ENCODE results near the gene DNAH14.
"Not testable (repeated sequence)": the region's sequence is repeated elsewhere in the genome, so short reads cannot be mapped to it uniquely, and the experiment has no call there.

DNAH14 gene

DNA sequence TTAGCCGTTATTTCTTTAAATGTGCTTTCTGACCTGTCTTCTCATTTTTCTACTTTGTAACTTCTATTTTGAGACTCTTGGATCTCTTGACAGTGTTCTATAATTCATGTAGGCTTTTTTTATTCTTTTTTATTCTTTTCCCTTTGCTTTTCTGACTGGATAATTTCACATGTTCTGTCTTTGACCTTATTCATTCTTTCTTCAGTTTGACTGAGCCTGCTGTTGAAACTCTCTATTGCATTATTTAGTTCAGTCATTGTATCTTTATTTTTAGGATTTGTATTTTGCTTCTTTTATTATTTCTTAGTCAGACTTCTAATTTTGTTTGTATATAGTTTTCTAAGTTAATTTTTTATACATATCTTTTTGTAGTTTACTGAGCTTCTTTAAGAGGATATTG is 66.1 kb downstream of the DNAH14 start:
- FAIRE-seq = no peak
- no peak for DNase-seq (ENCODE audit: low spot score)

DNA sequence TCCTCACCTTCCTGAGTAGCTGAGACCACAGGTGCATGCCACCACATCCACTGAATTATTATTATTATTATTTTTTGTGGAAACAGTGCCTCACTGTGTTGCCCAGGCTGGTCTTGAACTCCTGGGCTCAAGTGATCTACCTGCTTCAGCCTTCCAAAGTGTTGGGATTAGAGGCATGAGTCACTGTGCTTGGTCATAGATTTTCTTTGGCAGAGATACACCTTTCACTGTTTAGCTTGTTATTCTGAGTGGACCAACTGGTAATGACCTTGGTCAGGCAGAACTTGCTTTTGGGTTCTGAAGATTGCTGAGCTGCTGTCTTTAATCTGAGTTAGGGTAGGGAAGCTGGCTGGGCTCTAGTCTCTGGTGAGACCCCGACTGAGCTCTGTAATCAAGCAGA is 66.8 kb downstream of the DNAH14 start:
- no peak for DNase-seq (ENCODE audit: low spot score)
- FAIRE-seq = no peak

DNA sequence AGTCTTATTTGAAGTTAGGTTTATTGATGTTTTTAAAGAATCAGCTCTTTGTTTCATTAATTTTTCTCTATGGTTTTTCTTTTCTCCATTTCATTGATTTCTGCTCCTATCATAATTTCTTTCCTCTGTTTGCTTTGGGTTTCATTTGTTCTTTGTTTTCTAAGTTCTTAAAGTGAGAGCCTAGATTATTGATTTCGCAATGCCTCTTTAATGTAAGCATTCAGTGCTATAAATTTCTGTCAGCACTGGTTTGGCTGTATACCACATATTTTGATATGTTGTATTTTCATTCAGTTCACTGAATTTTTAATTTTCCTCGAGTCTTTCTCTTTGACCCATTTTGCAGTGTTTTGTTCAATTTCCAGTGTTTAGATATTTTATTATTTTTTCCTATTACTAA is 68.7 kb downstream of the DNAH14 start:
- no peak for FAIRE-seq
- DNase-seq (ENCODE audit: low spot score) = no peak

DNA sequence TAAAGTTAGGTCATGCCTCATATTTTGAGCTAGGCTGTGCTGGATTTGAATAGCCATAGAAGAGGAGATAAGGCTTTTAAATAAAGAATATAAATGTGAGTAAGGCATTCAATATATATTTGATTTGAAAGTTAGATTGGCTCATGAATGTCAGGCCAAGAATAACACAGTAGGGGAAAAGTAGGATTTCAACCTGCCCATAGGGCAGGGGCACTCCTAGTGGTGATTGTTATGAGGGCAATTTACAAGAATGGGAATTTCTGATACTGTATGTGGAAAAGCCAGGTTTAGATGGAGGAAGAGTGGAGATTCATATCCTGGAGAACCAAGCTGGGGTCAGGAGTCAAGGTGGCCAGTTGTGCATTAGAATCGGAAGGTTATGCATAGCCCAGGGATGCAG is 74.9 kb downstream of the DNAH14 start:
- FAIRE-seq (no peak), DNase-seq (ENCODE audit: low spot score) (no peak)

DNA sequence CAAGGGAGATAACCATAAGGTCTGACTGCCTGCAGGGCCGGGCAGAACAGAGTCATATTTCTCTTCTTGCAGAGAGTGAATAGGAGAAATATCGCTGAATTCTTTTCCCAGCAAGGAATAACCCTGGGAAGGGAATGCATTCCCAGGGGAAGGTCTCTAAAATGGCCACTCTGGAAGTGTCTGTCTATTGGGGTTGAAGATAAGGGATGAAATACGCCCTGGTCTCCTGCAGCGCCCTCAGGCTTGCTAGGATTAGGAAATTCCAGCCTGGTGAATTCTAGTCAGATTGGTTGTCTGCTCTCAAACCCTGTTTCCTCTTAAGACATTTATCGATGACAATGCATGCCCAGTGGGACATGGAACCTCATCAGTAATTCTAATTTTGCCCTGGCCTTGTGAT is 76.9 kb downstream of the DNAH14 start:
- not testable (repeated sequence) for DNase-seq (ENCODE audit: low spot score); FAIRE-seq

DNA sequence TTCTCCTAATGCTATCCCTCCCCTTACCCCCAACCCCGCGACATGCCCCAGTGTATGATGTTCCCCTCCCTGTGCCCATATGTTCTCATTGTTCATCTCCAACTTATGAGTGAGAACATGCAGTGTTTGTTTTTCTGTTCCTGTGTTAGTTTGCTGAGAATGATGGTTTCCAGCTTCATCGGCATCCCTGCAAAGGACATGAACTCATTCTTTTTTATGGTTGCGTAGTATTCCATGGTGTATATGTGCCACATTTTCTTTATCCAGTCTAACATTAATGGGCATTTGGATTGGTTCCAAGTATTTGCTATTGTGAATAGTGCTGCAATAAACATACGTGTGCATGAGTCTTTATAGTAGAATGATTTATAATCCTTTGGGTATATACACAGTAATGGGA is 78.6 kb downstream of the DNAH14 start:
- not testable (repeated sequence) for DNase-seq (ENCODE audit: low spot score); FAIRE-seq

DNA sequence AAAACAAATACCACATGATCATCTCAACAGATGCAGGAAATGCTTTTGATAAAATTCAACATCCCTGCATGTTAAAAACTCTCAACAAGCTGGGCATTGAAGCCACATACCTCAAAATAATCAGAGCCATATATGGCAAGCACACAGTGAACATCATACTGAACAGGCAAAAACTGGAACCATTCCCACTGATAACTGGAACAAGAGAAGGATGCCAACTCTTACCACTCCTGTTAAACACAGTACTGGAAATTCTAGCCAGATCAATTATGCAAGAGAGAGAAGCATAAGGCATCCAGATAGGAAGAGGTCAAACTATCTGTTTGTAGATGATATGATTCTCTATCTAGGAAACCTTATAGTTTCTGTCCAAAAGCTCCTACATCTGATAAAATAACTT is 91.6 kb downstream of the DNAH14 start:
- FAIRE-seq = no peak
- DNase-seq (ENCODE audit: low spot score) = no peak

DNA sequence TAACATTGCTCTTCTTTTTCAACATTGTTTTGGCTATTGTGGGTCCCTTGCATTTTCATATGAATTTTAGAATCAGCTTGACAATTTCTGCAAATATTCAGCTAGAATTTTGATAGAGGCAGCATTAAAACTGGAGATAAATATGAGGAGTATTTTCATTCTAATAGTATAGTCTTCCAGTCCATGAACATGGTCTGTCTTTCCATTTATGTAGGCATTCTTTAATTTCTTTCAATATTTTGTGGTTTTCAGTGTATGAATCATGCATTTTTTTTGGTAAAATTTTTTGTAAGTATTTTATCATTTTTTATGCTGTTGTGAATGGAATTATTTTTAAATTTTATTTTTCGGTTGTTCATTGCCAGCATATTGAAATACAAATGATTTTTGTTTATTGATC is 97.2 kb downstream of the DNAH14 start:
- FAIRE-seq (no peak), DNase-seq (ENCODE audit: low spot score) (no peak)

DNA sequence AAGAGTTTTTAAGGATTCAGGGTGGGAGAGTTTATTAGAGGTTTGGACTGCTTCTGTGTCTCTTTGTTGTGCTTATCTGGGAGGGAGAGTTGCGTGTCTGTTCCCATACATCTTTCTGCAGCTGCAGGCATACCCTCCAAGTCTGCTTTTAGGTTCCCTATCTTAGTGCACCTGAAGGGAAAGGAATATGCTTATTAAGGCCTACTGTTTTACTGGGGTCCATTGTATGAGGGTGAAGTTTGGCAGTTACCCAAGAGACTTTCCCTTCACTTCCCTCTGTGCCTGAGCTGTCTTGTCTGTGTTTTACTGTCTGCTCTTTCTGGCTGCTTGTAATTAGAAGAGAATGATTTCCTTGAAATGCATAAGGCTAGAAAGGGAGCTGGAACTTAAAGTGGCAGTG is 107.0 kb downstream of the DNAH14 start:
- FAIRE-seq; DNase-seq (ENCODE audit: low spot score): not testable (repeated sequence)

DNA sequence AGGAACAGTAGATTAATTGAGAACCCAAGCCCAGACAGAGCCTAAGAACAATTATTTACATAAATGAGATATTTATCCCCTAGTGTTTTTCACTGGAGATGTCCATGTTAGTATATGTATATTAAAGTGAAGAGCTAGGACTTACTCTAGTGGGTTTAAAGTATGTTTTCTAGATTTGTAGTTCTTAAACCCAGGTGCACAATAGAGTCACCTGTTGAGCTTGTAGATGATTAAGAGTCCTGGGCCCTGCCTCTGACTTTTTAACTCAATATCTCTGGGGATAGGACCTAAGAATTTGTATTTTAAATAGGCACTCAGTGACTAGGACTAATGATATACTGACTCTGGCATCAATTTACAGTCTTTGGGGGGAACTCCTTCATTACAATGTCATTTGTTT is 112.8 kb downstream of the DNAH14 start:
- no peak for DNase-seq (ENCODE audit: low spot score)
- FAIRE-seq = no peak

DNA sequence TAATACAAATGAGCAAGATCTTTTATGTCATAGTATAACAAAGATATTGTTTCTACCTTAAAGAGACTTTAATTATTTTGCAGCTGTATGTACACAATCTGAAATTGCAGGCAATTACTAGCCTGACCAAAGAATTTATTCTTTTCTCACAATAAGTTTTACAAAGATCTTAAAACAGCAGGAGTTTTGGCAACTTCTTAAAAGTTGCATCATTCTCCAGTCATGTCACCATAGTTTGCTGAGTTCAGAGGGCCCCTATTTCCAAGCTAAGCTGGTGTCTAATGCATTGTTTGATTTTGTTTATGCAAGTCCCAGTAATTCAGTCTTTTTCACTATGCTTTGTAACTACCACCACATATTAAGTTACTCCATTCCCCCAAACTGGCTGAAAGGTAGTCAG is 114.8 kb downstream of the DNAH14 start:
- no peak for FAIRE-seq

DNA sequence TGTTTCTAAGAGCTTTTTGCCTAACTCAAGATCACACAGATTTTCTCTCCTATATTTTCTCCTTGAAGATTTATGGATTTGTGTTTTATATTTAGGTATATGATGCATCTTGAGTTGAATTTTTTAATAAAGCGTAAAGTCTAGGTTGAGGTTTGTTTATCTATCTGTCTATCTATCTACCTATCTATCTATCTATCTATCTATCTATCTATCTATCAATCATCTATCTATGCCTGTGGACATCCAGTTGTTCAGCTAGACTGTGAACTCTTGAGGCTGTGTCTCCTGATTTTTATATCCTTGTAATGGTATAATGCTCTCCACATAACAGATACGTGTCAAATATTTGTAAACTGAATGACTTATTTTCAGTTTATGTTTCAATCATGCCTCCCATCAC is 120.1 kb downstream of the DNAH14 start:
- DNase-seq (ENCODE audit: low spot score) (no peak), FAIRE-seq (no peak)

More for the DNA sequence above, 114.8 kb downstream of the DNAH14 start:
- DNase-seq (ENCODE audit: low spot score) = no peak

DNA sequence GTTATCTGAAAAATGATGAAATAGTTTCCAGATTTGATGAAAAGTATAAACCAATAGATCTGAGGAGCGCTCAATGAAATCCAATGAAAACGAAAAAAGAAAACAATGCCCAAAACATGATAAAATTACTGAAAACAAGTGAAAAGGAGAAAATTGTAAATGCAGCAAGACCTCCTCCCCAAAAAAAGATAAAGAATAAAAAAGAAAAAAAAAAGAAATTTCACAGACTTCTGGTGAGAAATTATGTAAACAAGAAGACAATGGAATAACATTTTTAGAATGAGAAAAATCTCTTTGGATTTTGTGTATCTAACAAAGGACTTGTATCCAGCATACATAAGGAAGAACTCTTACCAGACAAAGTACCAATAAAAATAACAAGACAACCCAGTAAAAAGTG is 134.2 kb downstream of the DNAH14 start:
- FAIRE-seq = no peak
- DNase-seq (ENCODE audit: low spot score) = no peak

DNA sequence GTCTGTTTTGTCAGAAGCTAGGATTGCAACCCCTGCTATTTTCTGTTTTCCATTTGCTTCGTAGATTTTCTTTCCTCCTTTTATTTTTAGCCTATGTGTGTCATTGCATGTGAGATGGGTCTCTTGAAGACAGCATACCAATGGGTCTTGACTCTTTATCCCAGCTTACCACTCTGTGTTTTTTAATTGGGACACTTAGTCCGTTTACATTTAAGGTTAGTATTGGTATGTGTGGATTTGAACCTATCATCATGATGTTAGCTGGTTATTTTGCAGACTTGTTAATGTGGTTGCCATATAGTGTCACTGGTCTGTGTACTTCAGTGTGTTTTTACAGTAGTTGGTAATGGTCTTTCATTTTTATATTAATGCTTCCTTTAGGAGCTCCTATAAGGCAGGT is 141.5 kb downstream of the DNAH14 start:
- DNase-seq (ENCODE audit: low spot score) = no peak
- FAIRE-seq = no peak

DNA sequence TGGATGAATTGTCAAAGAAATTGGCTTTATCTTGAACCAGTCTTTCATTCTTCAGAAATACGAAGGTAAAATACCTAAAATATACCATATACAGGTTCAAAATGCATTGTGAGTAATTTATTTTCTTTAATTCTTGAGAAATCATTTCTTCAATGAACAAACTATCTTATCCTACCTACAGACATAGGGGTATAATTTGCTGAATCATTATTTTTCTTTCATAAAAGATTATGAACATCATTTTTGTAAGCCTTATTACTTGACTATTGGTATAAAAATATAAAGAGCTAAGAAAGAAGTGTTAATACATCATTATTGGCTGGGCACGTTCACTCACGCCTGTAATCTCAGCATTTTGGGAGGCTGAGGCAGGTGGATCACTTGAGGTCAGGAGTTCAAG is 167.7 kb downstream of the DNAH14 start:
- no peak for DNase-seq (ENCODE audit: low spot score)

DNA sequence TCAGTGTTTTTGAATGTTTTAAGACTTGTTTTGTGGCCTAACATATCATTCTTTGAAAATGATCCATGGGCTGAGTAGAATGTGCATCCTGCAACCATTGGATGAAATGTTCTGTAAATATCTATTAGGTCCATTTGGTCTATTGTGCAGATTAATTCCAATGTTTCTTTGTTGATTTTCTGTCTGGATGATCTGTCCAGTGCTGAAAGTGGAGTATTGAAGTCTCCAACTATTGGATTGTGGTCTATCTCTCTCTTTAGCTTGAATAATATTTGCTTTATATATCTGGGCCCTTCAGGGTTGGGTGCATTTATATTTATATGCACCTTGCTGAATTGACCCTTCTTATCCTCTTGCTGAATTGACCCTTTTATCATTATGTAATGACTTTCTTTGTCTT is 181.5 kb downstream of the DNAH14 start:
- FAIRE-seq (no peak), DNase-seq (ENCODE audit: low spot score) (no peak)

More for the DNA sequence above, 167.7 kb downstream of the DNAH14 start:
- FAIRE-seq = no peak

DNA sequence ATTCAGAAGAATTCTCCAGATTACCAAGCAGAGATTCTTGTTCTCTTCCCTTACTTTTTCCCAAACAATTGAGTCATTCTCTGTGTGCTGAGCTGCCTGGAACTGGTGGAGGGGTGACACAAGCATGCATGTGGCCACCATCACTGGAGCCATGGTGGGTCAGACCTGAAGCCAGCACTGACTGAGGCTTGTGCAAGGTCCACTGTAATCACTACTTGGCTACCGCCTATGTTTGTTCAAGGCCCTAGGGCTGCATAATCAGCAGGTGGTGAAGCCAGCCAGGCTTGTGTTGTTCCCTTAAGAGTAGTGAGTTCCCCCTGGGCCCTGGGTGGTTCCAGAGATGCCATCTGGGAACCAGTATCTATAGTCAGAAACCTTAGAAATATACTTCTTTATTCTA is 183.8 kb downstream of the DNAH14 start:
- FAIRE-seq = no peak
- DNase-seq (ENCODE audit: low spot score) = no peak

DNA sequence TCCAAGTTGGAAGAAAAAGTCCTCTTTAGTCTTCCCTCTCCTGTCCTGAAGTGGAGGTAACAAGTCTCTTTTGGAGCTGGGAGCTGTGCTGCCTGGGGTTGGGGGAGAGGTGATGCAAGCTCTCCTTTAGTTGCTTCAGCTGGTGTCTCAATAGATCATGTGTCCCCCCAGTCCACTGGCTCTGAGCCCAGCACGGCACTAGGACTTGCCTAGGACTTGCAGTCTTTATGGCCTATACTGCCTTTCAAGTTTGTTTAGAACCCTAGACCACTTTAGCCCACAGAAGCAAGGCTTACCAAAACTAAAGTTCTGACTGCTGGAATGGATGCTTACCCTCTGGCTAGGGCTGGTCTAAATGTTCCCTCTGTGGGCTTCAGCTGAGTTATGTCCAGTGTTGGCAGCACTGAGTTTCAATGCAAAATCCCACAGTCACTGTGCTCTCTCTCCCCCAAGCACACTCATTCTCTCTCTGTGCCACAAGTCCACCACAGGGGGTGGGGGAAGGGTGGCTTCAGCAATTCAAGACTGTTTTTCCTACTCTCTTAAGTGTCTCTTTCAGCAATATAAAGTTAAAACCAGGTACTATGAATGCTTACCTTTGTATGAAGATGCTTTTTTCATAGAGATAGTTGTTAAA is 185.0 kb downstream of the DNAH14 start:
- DNase-seq (ENCODE audit: low spot score) (no peak), FAIRE-seq (no peak)

DNA sequence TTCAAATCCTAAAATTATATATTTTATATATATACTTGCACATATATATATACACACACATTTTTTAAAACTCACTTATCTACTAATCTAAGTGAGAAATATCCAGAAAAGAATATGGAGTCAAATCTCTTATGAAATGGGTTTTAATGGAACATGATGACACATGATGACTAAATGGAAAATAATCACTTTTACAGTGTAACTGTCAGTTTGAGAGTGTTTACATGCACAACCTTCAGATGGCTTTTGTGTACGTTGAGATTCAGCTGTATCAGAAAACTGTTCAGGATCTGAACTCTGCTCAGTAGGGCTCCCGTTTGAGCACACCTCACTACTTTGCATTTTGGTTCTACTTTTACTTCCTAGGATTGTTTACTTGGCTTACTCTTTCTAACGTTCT is 189.8 kb downstream of the DNAH14 start:
- no peak for FAIRE-seq
- DNase-seq (ENCODE audit: low spot score) = no peak

DNA sequence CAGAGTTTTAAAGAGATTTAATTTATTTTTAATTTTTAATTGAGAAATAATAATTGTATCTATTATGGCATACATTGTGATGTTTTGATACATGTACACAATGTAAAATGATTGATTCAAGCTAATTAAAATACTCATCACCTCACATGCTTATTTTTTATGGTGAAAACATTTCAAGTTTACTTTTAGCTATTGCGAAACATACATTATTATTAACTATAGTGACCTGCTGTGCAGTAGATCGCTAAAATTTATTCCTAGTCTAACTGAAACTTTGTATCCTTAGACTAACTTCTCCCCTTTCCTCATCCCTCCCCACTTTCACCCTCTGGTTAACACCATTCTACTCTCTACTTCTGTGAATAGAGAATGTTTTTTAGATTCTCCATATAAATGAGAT is 191.6 kb downstream of the DNAH14 start:
- DNase-seq (ENCODE audit: low spot score) = no peak
- FAIRE-seq = peak; percentile 30

DNA sequence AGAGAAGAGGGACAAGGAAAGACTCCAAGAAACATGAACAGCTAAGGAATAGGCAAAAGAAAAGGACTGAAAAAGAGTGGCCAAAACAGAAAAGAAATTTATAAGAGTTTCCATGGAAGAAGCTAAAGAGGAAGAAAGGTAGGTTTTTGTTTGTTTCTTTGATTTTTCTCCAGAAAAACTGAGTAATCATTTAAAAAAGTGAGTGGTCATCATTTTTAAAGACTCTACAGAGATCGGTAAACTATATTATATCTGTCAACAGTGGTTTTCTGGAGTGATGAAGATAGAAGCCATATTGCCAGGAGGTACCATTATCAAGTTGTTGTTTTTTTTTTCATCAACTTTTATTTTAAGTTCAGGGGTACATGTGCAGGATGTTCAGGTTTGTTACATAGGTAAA is 202.4 kb downstream of the DNAH14 start:
- DNase-seq (ENCODE audit: low spot score) = no peak

DNA sequence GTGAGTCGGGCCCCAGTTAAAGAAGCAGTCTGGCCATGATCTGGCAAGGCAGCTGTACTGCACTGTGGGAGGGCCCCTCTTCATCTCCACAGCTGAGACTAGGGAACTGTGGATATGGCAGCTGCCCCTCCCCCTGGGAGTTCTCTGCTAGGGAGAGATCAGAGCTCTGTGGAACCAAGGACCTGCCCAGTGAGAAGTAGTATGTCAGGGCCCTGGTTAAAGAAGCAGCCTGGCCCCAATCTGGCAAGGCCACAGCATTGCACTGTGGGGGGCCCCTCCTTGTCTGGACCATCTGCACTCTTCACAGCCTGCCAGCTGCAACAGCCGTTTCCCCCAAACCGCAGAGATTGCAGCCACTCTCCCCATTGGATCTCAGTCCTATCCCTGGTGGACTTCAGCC is 208.5 kb downstream of the DNAH14 start:
- DNase-seq (ENCODE audit: low spot score) (no peak), FAIRE-seq (no peak)

More for the DNA sequence above, 202.4 kb downstream of the DNAH14 start:
- no peak for FAIRE-seq

DNA sequence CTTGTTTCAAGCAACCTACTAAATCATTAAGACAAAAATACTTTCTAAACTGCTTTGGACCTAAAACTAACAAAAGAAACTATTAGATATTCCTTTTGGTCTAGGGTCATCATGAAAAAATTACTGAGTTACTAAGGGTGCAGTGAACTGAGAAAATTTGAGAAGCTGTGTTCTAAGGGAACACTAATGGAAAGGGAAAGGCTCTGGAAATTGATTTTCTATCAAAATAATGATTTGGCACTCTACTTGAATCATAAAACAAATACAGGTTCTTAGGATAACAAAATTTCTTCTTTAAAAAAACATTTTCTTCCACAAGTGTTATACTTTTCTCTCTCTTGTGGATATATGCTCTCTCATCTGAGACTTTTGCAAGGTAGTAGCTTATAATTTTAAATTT is 213.5 kb downstream of the DNAH14 start:
- DNase-seq (ENCODE audit: low spot score) (no peak), FAIRE-seq (no peak)

DNA sequence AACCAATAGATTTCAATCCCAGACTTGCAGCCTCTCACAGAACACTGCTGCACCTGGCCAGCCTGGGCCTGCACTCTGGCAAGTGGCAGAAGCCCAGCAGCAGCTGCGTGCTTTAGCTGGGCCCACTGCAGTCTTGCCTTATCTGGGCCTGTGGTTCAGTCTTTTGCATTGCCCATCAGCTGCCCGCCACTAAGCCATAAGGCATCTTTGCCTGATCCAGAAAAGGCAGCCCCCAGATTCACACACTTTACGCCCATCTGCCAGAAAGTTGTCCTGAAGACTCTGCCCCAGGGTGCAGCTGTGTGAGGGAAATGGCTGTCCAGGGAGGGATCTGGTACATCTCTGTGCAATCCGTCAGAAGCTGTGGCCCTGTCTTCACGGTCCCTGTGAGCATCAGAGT is 217.0 kb downstream of the DNAH14 start:
- DNase-seq (ENCODE audit: low spot score) (no peak), FAIRE-seq (no peak)
